H1 (cell line): Measurements from ENCODE around the gene IL17REL. TPM values are rescaled to one million over a fixed set of nuclear protein-coding genes. Genes with fewer than 3 reads are reported as not detected.

Experiments
- BRCA1 ChIP-seq: IDR thresholded peaks from 2 replicates; pipeline ENCODE4 v1.6.1; 2012; ENCODE audit warnings: low read depth, low read length, improper control_type of control experiment
- CTBP2 ChIP-seq: IDR thresholded peaks from 2 replicates; pipeline ENCODE4 v1.7.0; 2011; ENCODE audit warnings: borderline replicate concordance, mild to moderate bottlenecking, moderate library complexity, mixed read lengths, low read length; ENCODE audit not compliant: insufficient read depth, insufficient read length
- MAFK ChIP-seq: IDR thresholded peaks from 2 replicates; pipeline ENCODE4 v1.6.1; 2012; ENCODE audit warnings: low read depth, mild to moderate bottlenecking, improper control_type of control experiment, low read length
- POU5F1 ChIP-seq: IDR thresholded peaks from 2 replicates; pipeline ENCODE4 v1.6.1; 2011; ENCODE audit warnings: low read depth, mild to moderate bottlenecking, low read length, moderate library complexity
- USF2 ChIP-seq: IDR thresholded peaks from 2 replicates; pipeline ENCODE4 v1.6.1; 2011; ENCODE audit warnings: low read length, improper control_type of control experiment
- ZNF274 ChIP-seq: IDR thresholded peaks from 2 replicates; pipeline ENCODE4 v1.7.0; 2012; ENCODE audit warnings: low read length, borderline replicate concordance; ENCODE audit errors: extremely low read depth
- polyA plus RNA-seq, 7 experiments: library from polyadenylated mRNA; depleted of rRNA in 3 of 7; stranded (reverse) in 5 of 7; unstranded in 2 of 7; fragments of >200 nt in 5 of 7; fragments of 200-250 nt in 2 of 7; gene quantifications; 1 replicate in 5 of 7; 2 replicates in 1 of 7; 4 replicates in 1 of 7; pipeline versions ENCODE4 v1.2.1 to v1.2.3, GENCODE V29; 2011 to 2013; ENCODE audit warnings: missing spikeins in 2 of 7, mixed read lengths in 2 of 7
- total RNA-seq: library from RNA; stranded (reverse); fragmentation: NEBNext Ultra II Directional; extraction: Animal tissue kit (Norgen Biotek cat#: 25700); gene quantifications from 2 replicates; pipeline ENCODE4 v1.2.1, GENCODE V29; 2021

IL17REL gene
- total and polyA plus RNA-seq, 2 of the 8 experiments (the other 6 are each of a cell fraction or from before 2014, with no cell fraction given) = 0.15 to 0.20 TPM

GRCh38 chr22:50016308-50016987, 3.9 kb upstream of the IL17REL start (continued):
- TF ChIP-seq MAFK (no peak), CTBP2 (no peak), ZNF274 (no peak), USF2 (no peak), BRCA1 (no peak), POU5F1 (no peak)
- TF ChIP-seq, all 59 proteins: peak for 0
